K562 (cell line): ENCODE data around the gene MAGI1. TPM values are rescaled to one million over a fixed set of nuclear protein-coding genes. Genes with fewer than 3 reads are reported as not detected.

Experiments
- ATAC-seq: fragments of 200-7000 bp; cut with Tn5 transposase; 3 replicates; pipeline ENCODE4 v1.9.1; 2020; ENCODE audit warnings: moderate library complexity
- BruUV-seq: library from RNA; stranded (reverse); fragments of 400-500 nt; replicated peaks from 2 replicates; lab custom pipeline; 2021; lab: Mats Ljungman, UMichigan
- CTCF ChIA-PET: fragments of 300-600 bp; formaldehyde crosslinking; extraction: SDS; loops from one replicate; lab custom pipeline; 2021; ENCODE audit warnings: low intra/inter-chr PET ratio; lab: Yijun Ruan, JAX
- POLR2A ChIA-PET: fragments of 300-600, 350-650 bp; sonication (Branson Sonifier 250); formaldehyde crosslinking; extraction: SDS; loops from one replicate; lab custom pipeline; 2021; ENCODE audit warnings: antibody characterized with exemption, inconsistent platforms; lab: Yijun Ruan, JAX
- DNase-seq, 4 experiments: peaks; one replicate each; pipeline versions ENCODE4 v3.0.0 to v3.0.0-alpha.2; 2011 to 2018; ENCODE audit warnings: low spot score in 3 of 4, mixed read lengths in 3 of 4; ENCODE audit errors: extremely low read depth in 1 of 4
- FAIRE-seq: peaks from 2 replicates; lab custom pipeline; 2011; peaks lifted over from hg19 to GRCh38; lab: Jason Lieb, UNC
- H2AFZ ChIP-seq: 2 replicates; pipeline ENCODE4 v1.6.0; 2011; ENCODE audit warnings: low read depth, low read length, control low read depth, inconsistent platforms
- H3K27ac ChIP-seq: fragments of 200-600 bp; 3 replicates; pipeline ENCODE4 v1.8.0; 2011; ENCODE audit warnings: low read depth, mild to moderate bottlenecking, control low read depth, inconsistent platforms, low read length, moderate library complexity, mixed read lengths; ENCODE audit errors: extremely low read depth
- H3K27me3 ChIP-seq, 2 experiments: fragments of 300-600 bp in 1 of 2; 2 replicates in 1 of 2; 3 replicates in 1 of 2; pipeline versions ENCODE4 v1.6.0 to v1.8.0; 2011; ENCODE audit warnings: inconsistent platforms in 2 of 2, low read length in 2 of 2, mild to moderate bottlenecking in 1 of 2, mixed read lengths in 1 of 2, moderate library complexity in 1 of 2; ENCODE audit not compliant: control insufficient read depth in 2 of 2, insufficient read depth in 2 of 2
- H3K36me3 ChIP-seq: fragments of 300-600 bp; 3 replicates; pipeline ENCODE4 v1.8.0; 2011; ENCODE audit warnings: mild to moderate bottlenecking, low read length, inconsistent platforms; ENCODE audit not compliant: control insufficient read depth, insufficient read depth
- H3K4me1 ChIP-seq, 2 experiments: fragments of 200-600 bp in 1 of 2; replicated peaks in 1 of 2; 2 replicates in 1 of 2; 3 replicates in 1 of 2; pipeline versions ENCODE4 v1.5.1 to v1.8.0; 2011; ENCODE audit warnings: inconsistent platforms in 2 of 2, low read length in 2 of 2, mild to moderate bottlenecking in 1 of 2, mixed read lengths in 1 of 2, moderate library complexity in 1 of 2; ENCODE audit not compliant: control insufficient read depth in 2 of 2, insufficient read depth in 2 of 2
- H3K4me2 ChIP-seq: 2 replicates; pipeline ENCODE4 v1.6.1; 2011; ENCODE audit warnings: low read length, control low read depth, inconsistent platforms, mixed read lengths; ENCODE audit not compliant: insufficient read depth
- H3K4me3 ChIP-seq: fragments of 200-600 bp; sonication (generic), shearing (Covaris generic); 2 replicates; pipeline ENCODE4 v1.5.1; 2016; ENCODE audit warnings: control low read depth, inconsistent platforms
- H3K79me2 ChIP-seq: fragments of 200-600 bp; 3 replicates; pipeline ENCODE4 v1.8.0; 2011; ENCODE audit warnings: low read length, inconsistent platforms; ENCODE audit not compliant: control insufficient read depth, insufficient read depth
- H3K9ac ChIP-seq, 2 experiments: 2 replicates each; pipeline versions ENCODE4 v1.6.0 to v1.6.1; 2011; ENCODE audit warnings: low read depth in 2 of 2, low read length in 2 of 2, control low read depth in 1 of 2, inconsistent platforms in 1 of 2, mild to moderate bottlenecking in 1 of 2, mixed read lengths in 1 of 2; ENCODE audit not compliant: insufficient read depth in 1 of 2
- H3K9me1 ChIP-seq: one replicate; pipeline ENCODE4 v1.6.0; 2011; ENCODE audit warnings: inconsistent platforms, mild to moderate bottlenecking, low read length, moderate library complexity; ENCODE audit not compliant: control insufficient read depth, insufficient read depth
- H3K9me3 ChIP-seq: replicated peaks from 2 replicates; pipeline ENCODE4 v1.5.1; 2011; ENCODE audit warnings: low read depth, low read length, inconsistent platforms; ENCODE audit not compliant: control insufficient read depth, insufficient read depth
- H4K20me1 ChIP-seq: replicated peaks from 2 replicates; pipeline ENCODE4 v1.6.1; 2011; ENCODE audit warnings: low read length, inconsistent platforms, mixed read lengths; ENCODE audit not compliant: control insufficient read depth, insufficient read depth
- CBX3 ChIP-seq, 2 experiments: IDR thresholded peaks; 1 replicate in 1 of 2; 2 replicates in 1 of 2; pipeline ENCODE4 v1.6.1; 2012; ENCODE audit warnings: inconsistent platforms in 2 of 2, low read length in 2 of 2, borderline replicate concordance in 1 of 2, control low read depth in 1 of 2
- E2F4 ChIP-seq: sonication (generic); formaldehyde crosslinking; IDR thresholded peaks from 2 replicates; pipeline ENCODE4 v1.8.0; 2022; ENCODE audit warnings: mild to moderate bottlenecking, low read depth, missing genetic modification reagents
- ETV5 ChIP-seq: sonication (generic); formaldehyde crosslinking; IDR thresholded peaks from 2 replicates; pipeline ENCODE4 v1.4.0; 2020; ENCODE audit warnings: low read depth, mild to moderate bottlenecking, missing genetic modification reagents
- FOXK1 ChIP-seq: sonication (generic); formaldehyde crosslinking; IDR thresholded peaks from 2 replicates; pipeline ENCODE4 v1.8.0; 2022; ENCODE audit warnings: missing genetic modification reagents, mild to moderate bottlenecking, borderline replicate concordance
- GABPA ChIP-seq: fragments of 200-800 bp; sonication (Bioruptor generic); conservative IDR thresholded peaks from 2 replicates; pipeline ENCODE4 v1.6.1; 2016; ENCODE audit warnings: low read depth, missing genetic modification characterization, missing compliant biosample characterization
- POLR2G ChIP-seq: fragments of 200-400 bp; formaldehyde crosslinking; IDR thresholded peaks from 2 replicates; pipeline ENCODE4 v1.6.1; 2017; ENCODE audit warnings: low read depth, mild to moderate bottlenecking, antibody characterized with exemption, low read length, moderate library complexity
- ZNF445 ChIP-seq: fragments of 250-450 bp; sonication (Bioruptor Pico); IDR thresholded peaks from 2 replicates; pipeline ENCODE4 v1.4.0; 2020; ENCODE audit warnings: low read depth, mild to moderate bottlenecking, moderate library complexity
- ZNF583 ChIP-seq: fragments of 250-450 bp; sonication (Bioruptor Pico); IDR thresholded peaks from 2 replicates; pipeline ENCODE4 v1.4.0; 2020
- ZNF696 ChIP-seq: fragments of 250-450 bp; sonication (Bioruptor Pico); conservative IDR thresholded peaks from 2 replicates; pipeline ENCODE4 v1.4.0; 2020; ENCODE audit warnings: mild to moderate bottlenecking, moderate library complexity
- WGBS: fragments of 100-300 bp; shearing (Covaris generic); methylation state at CpG from one replicate; pipeline ENCODE4 v1.1.6; 2016; ENCODE audit warnings: low coverage, mixed read lengths; ENCODE audit not compliant: insufficient coverage; ENCODE audit errors: missing lambda C conversion rate; 5-methylcytosine and 5-hydroxymethylcytosine counted together
- in situ Hi-C: fragments of 300-500 bp; cut with MboI; formaldehyde crosslinking; loops from 4 replicates; pipeline ENCODE4 v1.15.0; 2018; ENCODE audit warnings: inconsistent platforms, mixed read lengths
- intact Hi-C: fragments of 100-400 bp; cut with micrococcal nuclease; formaldehyde crosslinking; loops from 2 replicates; pipeline ENCODE4 v1.14.2; 2022
- polyA plus RNA-seq, 8 experiments: library from polyadenylated mRNA; depleted of rRNA in 4 of 8; stranded (reverse) in 5 of 8; unstranded in 3 of 8; fragments of >200 nt; fragmentation: Nextera tagmentation in 2 of 8; fragmentation: Illumina TruSeq in 1 of 8; extraction: Ambion mirVana in 2 of 8; extraction: Trizol in 1 of 8; gene quantifications; 2 replicates each; pipeline versions ENCODE4 v1.2.1 to v1.2.3, GENCODE V29; 2011 to 2014; ENCODE audit warnings: inconsistent platforms in 1 of 8, missing spikeins in 1 of 8
- total RNA-seq, 7 experiments: library from RNA; depleted of rRNA in 6 of 7; stranded (reverse); fragments of >200 nt in 6 of 7; fragmentation: Illumina TruSeq in 2 of 7; extraction: Trizol in 2 of 7; gene quantifications; 2 replicates each; pipeline versions ENCODE4 v1.2.1 to v1.2.3, GENCODE V29; 2011 to 2021; ENCODE audit warnings: low replicate concordance in 1 of 7

MAGI1 gene
- total and polyA plus RNA-seq, 9 of the 15 experiments (the other 6 are each of a cell fraction or from before 2014, with no cell fraction given), result 7.8 to 59.4 (median 43.2) TPM

GRCh38 chr3:65999606-66000005, 39.1 kb downstream of the MAGI1 start:
- Histone ChIP-seq H3K4me3 (no peak overlapping the region), H3K27me3 (peaks cover 0 to 4% of the 10 kb centered on the region in 2 experiments; a peak in 1 of 5 replicates), H4K20me1 (no peaks in the 10 kb centered on the region), H2AFZ (no peak overlapping the region), H3K9me3 (no peaks in the 10 kb centered on the region), H3K4me2 (no peak overlapping the region), H3K9me1 (no peaks in the 10 kb centered on the region), H3K4me1 (no peaks in the 10 kb centered on the region), H3K36me3 (no peaks in the 10 kb centered on the region), H3K9ac (no peak overlapping the region), H3K79me2 (no peaks in the 10 kb centered on the region), H3K27ac (no peak overlapping the region)
- no TSS peak for BruUV-seq
- DNase-seq, result no peak
- no peak for FAIRE-seq
- 0% methylated on average over 5 of the region's 8 CpGs for WGBS
- TF ChIP-seq E2F4 (CRISPR knock-in tag), result no peak
- TF ChIP-seq ETV5, result no peak
- no peak for TF ChIP-seq POLR2G
- no peak for TF ChIP-seq CBX3 (IDR thresholded peaks at IDR 0.05; ENCODE audit: borderline replicate concordance in 1 of 2, low read length in 2 of 2)
- no peak for TF ChIP-seq GABPA (tag)
- no peak for TF ChIP-seq FOXK1
- TF ChIP-seq ZNF583 (CRISPR knock-in tag), result no peak
- TF ChIP-seq ZNF445 (CRISPR knock-in tag), result no peak
- TF ChIP-seq ZNF696 (CRISPR knock-in tag), result no peak
- ChIA-PET CTCF (no interaction called here), POLR2A (no interaction called here)
- in situ Hi-C loops, result no loop called here
- intact Hi-C loops, result no loop called here
- ATAC-seq, result no peak
